ENCODE measurements around the gene SUSD5. TPM values are rescaled to one million over a fixed set of nuclear protein-coding genes. Genes with fewer than 3 reads are reported as not detected.

The SUSD5 gene
- total RNA-seq, 1 donor from 2014 or later, result 22.7 TPM

DNA sequence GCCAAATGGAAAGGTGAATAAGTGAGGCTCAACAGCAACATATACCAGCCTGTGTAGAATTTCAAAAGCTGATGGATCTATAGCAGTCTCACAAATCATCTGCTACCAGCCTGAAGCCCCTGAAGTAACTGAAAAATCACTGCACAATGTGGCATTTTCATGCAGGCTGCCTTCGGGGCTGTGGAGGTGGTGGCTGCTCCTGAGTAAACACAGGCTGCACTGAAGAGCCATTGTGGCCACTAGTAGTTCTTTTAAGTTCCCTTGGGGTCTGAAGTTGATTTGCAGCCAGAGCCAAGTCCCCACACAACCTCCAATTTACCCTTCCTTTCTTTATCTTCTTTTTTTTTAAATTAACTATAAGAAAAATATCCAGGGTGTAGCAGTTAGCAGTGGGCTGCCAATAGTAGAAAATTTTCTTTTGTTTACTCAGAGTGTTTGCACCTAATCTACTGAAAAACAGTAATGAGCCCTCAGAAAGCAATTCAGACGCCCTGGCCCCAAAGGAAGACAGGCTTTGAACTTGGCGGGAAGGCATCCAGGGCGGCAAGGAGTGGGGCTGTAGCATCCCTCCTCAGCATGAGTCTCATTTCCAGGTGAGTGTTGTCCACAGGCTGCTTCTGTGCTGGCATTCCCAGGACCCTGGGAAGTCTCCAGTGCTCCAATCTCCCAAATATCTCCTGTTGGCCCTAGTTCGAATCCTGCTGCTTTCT is 13.3 kb upstream of the SUSD5 start:
- no peaks in the 10 kb centered on the region for H3K4me1 Mint-ChIP-seq (ENCODE audit: unreplicated experiment)
- no peaks in the 10 kb centered on the region for H3K36me3 Mint-ChIP-seq (ENCODE audit: unreplicated experiment)
- H3K4me3 Mint-ChIP-seq (ENCODE audit: unreplicated experiment), result no peak overlapping the region
- peaks cover 17% of the 10 kb centered on the region for H3K27me3 Mint-ChIP-seq (ENCODE audit: unreplicated experiment)
- DNase-seq (ENCODE audit: extremely low spot score, unreplicated experiment), result no peak
- no peaks in the 10 kb centered on the region for H3K9me3 Mint-ChIP-seq (ENCODE audit: unreplicated experiment)
- TF ChIP-seq, protein P1, sequence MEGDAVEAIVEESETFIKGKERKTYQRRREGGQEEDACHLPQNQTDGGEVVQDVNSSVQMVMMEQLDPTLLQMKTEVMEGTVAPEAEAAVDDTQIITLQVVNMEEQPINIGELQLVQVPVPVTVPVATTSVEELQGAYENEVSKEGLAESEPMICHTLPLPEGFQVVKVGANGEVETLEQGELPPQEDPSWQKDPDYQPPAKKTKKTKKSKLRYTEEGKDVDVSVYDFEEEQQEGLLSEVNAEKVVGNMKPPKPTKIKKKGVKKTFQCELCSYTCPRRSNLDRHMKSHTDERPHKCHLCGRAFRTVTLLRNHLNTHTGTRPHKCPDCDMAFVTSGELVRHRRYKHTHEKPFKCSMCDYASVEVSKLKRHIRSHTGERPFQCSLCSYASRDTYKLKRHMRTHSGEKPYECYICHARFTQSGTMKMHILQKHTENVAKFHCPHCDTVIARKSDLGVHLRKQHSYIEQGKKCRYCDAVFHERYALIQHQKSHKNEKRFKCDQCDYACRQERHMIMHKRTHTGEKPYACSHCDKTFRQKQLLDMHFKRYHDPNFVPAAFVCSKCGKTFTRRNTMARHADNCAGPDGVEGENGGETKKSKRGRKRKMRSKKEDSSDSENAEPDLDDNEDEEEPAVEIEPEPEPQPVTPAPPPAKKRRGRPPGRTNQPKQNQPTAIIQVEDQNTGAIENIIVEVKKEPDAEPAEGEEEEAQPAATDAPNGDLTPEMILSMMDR (IDR thresholded peaks at IDR 0.05), result no peak
- H3K27ac Mint-ChIP-seq (ENCODE audit: unreplicated experiment), result no peak overlapping the region

DNA sequence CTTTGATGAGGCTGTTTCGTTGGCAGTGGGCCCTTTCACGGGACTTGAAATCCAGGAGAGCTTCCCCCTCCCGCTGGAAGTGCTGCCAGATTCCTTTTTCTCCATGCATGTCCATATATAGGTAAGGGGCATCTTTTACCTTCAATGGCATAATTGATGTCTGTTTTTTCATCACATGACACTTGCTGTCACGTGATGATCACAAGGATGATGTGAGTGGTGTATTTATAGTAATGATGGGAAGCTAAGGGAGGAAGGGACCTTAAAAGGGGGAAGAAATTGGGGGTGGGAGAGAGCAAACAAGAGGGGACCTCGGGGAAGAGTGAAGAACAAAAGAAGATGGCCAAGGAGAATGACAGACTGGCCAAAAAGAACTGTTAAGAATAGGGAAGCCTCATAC is 11.3 kb upstream of the SUSD5 start:
- Mint-ChIP-seq H3K4me3 (ENCODE audit: unreplicated experiment) (no peak overlapping the region), H3K36me3 (ENCODE audit: unreplicated experiment) (no peaks in the 10 kb centered on the region), H3K27ac (ENCODE audit: unreplicated experiment) (no peak overlapping the region), H3K9me3 (ENCODE audit: unreplicated experiment) (no peaks in the 10 kb centered on the region), H3K4me1 (ENCODE audit: unreplicated experiment) (no peaks in the 10 kb centered on the region), H3K27me3 (ENCODE audit: unreplicated experiment) (peaks cover 3% of the 10 kb centered on the region)
- TF ChIP-seq, protein P1 (IDR thresholded peaks at IDR 0.05), result no peak
- no peak for DNase-seq (ENCODE audit: extremely low spot score, unreplicated experiment)

- TF ChIP-seq, protein P1 (IDR thresholded peaks at IDR 0.05), result no peak
- no peak for DNase-seq (ENCODE audit: extremely low spot score, unreplicated experiment)
- Mint-ChIP-seq H3K9me3 (ENCODE audit: unreplicated experiment) (no peaks in the 10 kb centered on the region), H3K4me1 (ENCODE audit: unreplicated experiment) (no peaks in the 10 kb centered on the region), H3K27ac (ENCODE audit: unreplicated experiment) (no peak overlapping the region), H3K27me3 (ENCODE audit: unreplicated experiment) (peaks cover 3% of the 10 kb centered on the region), H3K36me3 (ENCODE audit: unreplicated experiment) (no peaks in the 10 kb centered on the region), H3K4me3 (ENCODE audit: unreplicated experiment) (no peak overlapping the region)
Measured at GRCh38 chr3:33229066-33229465, 10.5 kb upstream of the SUSD5 start.

- no peak for DNase-seq (ENCODE audit: extremely low spot score, unreplicated experiment)
- Mint-ChIP-seq H3K27ac (ENCODE audit: unreplicated experiment) (no peak overlapping the region), H3K36me3 (ENCODE audit: unreplicated experiment) (peaks cover under 1% of the 10 kb centered on the region), H3K4me1 (ENCODE audit: unreplicated experiment) (peaks cover 24% of the 10 kb centered on the region), H3K27me3 (ENCODE audit: unreplicated experiment) (no peaks in the 10 kb centered on the region), H3K9me3 (ENCODE audit: unreplicated experiment) (no peaks in the 10 kb centered on the region), H3K4me3 (ENCODE audit: unreplicated experiment) (no peak overlapping the region)
- TF ChIP-seq, protein P1 (IDR thresholded peaks at IDR 0.05), result no peak
Measured at GRCh38 chr3:33221241-33221640, 2.6 kb upstream of the SUSD5 start.

GRCh38 chr3:33219175-33219487 is 521 bp upstream of the SUSD5 start:
- no peak for DNase-seq (ENCODE audit: extremely low spot score, unreplicated experiment)
- TF ChIP-seq, protein P1 (IDR thresholded peaks at IDR 0.05), result no peak
- Mint-ChIP-seq H3K36me3 (ENCODE audit: unreplicated experiment) (peaks cover 7% of the 10 kb centered on the region), H3K27ac (ENCODE audit: unreplicated experiment) (no peak overlapping the region), H3K4me1 (ENCODE audit: unreplicated experiment) (peaks cover 25% of the 10 kb centered on the region), H3K27me3 (ENCODE audit: unreplicated experiment) (no peaks in the 10 kb centered on the region), H3K4me3 (ENCODE audit: unreplicated experiment) (peak overlapping the region; percentile 81), H3K9me3 (ENCODE audit: unreplicated experiment) (no peaks in the 10 kb centered on the region)
